Measurements from ENCODE around the gene FBP1. TPM values are rescaled to one million over a fixed set of nuclear protein-coding genes. Genes with fewer than 3 reads are reported as not detected.
A peak's percentile ranks its signal among the peaks of the same experiment; 100 is the strongest.

The FBP1 gene
- total RNA-seq, 1 donor from 2014 or later, result not detected

DNA sequence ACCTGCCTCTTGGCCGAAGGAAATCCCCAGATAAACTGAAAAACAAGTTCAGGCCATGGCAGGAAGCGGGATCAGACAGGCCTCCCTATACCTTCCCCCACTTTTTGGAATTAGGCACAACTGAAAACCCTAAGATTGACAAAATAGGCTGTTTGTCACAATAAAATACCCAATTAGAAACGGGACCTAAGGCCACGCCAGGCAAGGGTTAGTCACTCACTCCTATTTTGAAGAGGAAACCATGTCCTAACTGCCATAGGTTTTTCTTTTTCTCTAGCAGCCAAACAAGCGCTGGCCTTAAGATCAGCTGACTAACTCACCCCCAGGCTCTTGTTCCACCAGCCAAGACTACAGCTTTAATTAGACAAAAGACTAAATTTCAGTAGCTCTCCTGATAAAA is 57.6 kb downstream of the FBP1 start:
- Histone ChIP-seq H3K36me3 (ENCODE audit: control insufficient read depth, insufficient read depth, low read length) (no peaks in the 10 kb centered on the region), H3K4me3 (ENCODE audit: low read depth, low read length) (no peak overlapping the region), H3K27me3 (ENCODE audit: control insufficient read depth, insufficient read depth, low read length) (no peaks in the 10 kb centered on the region)
- no peak for FAIRE-seq
- TF ChIP-seq, protein P1, sequence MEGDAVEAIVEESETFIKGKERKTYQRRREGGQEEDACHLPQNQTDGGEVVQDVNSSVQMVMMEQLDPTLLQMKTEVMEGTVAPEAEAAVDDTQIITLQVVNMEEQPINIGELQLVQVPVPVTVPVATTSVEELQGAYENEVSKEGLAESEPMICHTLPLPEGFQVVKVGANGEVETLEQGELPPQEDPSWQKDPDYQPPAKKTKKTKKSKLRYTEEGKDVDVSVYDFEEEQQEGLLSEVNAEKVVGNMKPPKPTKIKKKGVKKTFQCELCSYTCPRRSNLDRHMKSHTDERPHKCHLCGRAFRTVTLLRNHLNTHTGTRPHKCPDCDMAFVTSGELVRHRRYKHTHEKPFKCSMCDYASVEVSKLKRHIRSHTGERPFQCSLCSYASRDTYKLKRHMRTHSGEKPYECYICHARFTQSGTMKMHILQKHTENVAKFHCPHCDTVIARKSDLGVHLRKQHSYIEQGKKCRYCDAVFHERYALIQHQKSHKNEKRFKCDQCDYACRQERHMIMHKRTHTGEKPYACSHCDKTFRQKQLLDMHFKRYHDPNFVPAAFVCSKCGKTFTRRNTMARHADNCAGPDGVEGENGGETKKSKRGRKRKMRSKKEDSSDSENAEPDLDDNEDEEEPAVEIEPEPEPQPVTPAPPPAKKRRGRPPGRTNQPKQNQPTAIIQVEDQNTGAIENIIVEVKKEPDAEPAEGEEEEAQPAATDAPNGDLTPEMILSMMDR (IDR thresholded peaks at IDR 0.05; ENCODE audit: insufficient read depth, low read length, severe bottlenecking), result no peak
- DNase-seq (ENCODE audit: low read depth), result peak; percentile 75

DNA sequence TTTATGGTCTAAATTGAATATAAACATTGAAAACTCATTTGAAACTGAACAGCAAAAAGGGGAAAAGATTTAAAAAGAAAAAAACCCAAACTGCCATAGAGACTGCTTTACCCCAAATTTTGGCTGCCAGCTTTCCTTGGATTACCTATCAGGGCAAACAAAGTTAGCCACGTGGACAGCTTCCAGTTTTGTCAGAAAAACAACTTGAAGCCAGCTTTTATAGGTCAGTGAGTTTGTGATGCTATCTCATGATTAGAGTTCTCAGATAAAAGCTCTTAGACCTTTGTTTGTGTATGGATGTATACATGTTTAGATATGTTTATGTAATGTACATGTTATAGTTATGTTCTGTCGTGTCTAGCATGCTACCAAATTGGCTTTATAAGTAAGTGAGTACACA is 61.7 kb downstream of the FBP1 start:
- TF ChIP-seq, protein P1 (IDR thresholded peaks at IDR 0.05; ENCODE audit: insufficient read depth, low read length, severe bottlenecking), result no peak
- no peak overlapping the region for H3K4me3 ChIP-seq (ENCODE audit: low read depth, low read length)
- FAIRE-seq, result no peak
- no peaks in the 10 kb centered on the region for H3K27me3 ChIP-seq (ENCODE audit: control insufficient read depth, insufficient read depth, low read length)
- H3K36me3 ChIP-seq (ENCODE audit: control insufficient read depth, insufficient read depth, low read length), result no peaks in the 10 kb centered on the region
- no peak for DNase-seq (ENCODE audit: low read depth)

DNA sequence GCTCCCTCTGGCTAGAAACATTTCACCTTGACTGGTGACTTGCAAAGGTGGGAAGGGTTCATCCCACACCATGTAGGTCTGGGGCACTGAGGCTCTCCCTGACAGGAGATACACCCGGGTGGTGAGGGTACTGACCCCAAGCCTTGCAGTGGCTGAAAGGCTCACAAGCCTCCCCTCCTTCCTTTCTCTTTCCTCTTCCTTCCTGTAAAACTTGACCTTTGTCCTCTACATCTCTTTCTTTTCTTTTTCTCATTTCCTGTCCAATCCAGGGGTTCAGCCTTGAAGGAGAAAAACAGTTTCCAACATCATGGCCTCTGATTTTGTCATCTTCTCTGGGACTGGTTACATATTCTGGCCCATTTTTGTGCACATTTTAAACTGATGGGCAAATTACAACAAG is 62.3 kb downstream of the FBP1 start:
- FAIRE-seq, result no peak
- H3K4me3 ChIP-seq (ENCODE audit: low read depth, low read length), result no peak overlapping the region

DNA sequence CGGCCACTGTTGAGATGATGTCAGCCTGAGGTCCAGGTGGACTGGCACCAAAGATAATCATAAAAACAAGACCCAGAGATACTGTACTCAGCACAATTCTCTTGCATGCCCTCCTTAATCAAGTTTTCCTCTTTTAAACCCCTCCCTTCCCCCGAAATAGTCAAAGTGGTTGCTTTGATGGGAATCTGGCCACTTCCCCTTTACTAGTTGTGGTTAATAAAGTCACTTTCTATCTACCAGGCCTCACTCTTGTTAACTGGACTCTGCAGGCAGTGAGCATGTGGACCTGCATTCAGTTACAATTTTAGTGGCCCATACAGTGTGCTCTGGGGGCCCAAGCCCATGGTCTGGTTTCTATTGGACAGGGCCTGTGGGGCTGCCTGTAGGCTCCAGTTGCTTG is 63.2 kb downstream of the FBP1 start:
- H3K4me3 ChIP-seq (ENCODE audit: low read depth, low read length), result no peak overlapping the region
- no peaks in the 10 kb centered on the region for H3K27me3 ChIP-seq (ENCODE audit: control insufficient read depth, insufficient read depth, low read length)
- no peak for DNase-seq (ENCODE audit: low read depth)
- H3K36me3 ChIP-seq (ENCODE audit: control insufficient read depth, insufficient read depth, low read length), result no peaks in the 10 kb centered on the region
- TF ChIP-seq, protein P1 (IDR thresholded peaks at IDR 0.05; ENCODE audit: insufficient read depth, low read length, severe bottlenecking), result no peak
- FAIRE-seq, result no peak

More for the DNA sequence above, 62.3 kb downstream of the FBP1 start:
- TF ChIP-seq, protein P1 (IDR thresholded peaks at IDR 0.05; ENCODE audit: insufficient read depth, low read length, severe bottlenecking), result no peak
- Histone ChIP-seq H3K36me3 (ENCODE audit: control insufficient read depth, insufficient read depth, low read length) (no peaks in the 10 kb centered on the region), H3K27me3 (ENCODE audit: control insufficient read depth, insufficient read depth, low read length) (no peaks in the 10 kb centered on the region)
- no peak for DNase-seq (ENCODE audit: low read depth)

DNA sequence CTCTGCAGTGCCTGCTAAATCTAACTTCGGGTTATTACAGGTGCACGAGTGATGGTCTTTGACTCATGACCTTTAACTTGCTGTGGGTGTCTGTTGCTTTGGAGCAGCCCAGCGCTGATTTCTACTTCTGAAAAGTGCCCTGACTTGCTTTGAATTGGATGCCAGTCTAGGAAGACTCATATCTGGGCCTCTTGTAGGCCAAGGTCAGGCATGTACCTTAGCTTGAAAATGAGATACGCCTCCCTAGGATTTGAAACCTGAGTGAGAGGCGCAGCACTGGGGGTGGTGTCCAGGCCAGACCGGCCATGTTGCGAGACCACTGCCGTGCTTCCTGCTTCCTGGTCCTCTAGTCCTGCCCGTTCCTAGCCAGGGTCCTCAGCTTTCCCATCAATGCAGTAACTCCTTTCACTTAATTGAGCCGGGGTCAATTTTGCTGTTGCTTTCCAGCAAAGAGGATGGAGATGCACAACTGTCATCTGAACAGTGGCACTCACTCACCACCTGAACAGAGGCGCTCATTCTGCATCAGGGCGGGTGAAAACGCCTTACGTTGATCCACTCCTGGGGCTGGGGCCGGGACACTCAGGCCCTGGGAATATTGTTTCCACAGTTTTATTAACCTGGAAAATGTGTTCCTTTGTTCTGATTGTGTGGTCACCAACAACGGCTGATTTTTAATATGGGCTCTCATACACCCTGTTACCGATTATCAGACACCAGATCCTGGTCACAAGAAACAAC is 70.2 kb downstream of the FBP1 start:
- Histone ChIP-seq H3K4me3 (ENCODE audit: low read depth, low read length) (no peak overlapping the region), H3K27me3 (ENCODE audit: control insufficient read depth, insufficient read depth, low read length) (no peaks in the 10 kb centered on the region), H3K36me3 (ENCODE audit: control insufficient read depth, insufficient read depth, low read length) (no peaks in the 10 kb centered on the region)
- no peak for DNase-seq (ENCODE audit: low read depth)
- FAIRE-seq, result peak; percentile 36
- TF ChIP-seq, protein P1 (IDR thresholded peaks at IDR 0.05; ENCODE audit: insufficient read depth, low read length, severe bottlenecking), result no peak

Data from bronchial epithelial cell (primary cell).